Measurements from ENCODE around the gene NEFH. TPM values are rescaled to one million over a fixed set of nuclear protein-coding genes. Genes with fewer than 3 reads are reported as not detected.

NEFH gene
- total RNA-seq, 4 donors from 2014 or later, result 0.32 to 0.55 (median 0.37) TPM; not detected in 1

DNA sequence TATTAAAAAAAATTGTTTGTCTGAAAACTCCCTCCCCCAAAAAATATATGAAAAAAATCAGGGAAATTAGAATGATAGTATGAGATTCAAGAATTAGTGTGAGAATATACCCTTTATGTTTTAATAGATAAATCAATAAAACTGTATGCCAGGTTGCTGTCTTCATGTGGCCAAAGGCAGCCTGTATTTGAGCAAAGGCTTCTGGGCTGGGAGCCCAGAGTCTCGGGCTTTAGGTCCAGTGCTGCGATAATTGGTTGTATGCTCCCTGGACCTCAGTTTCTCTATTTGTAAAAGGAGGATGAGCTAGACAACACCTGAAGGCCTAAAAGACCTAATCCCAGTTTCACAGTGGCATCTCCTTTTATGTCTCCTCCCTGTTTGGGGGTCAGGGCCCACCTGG lies 43.7 kb downstream of the NEFH start:
- no peaks in the 10 kb centered on the region for H3K9me3 ChIP-seq
- H3K36me3 ChIP-seq, result peaks cover 0 to 71% (median 31%) of the 10 kb centered on the region in 4 donors
- no peak for DNase-seq
- H3K27ac ChIP-seq, result no peak overlapping the region
- in situ Hi-C loops (cut with MboI; ENCODE audit: low pct_ligation_motif_present in 1 of 4, low pct_unique_long_range_greater_than_20kb in 1 of 4, low sequenced_read_pairs in 3 of 4) (loop anchor here in 1 of 4 donors (10.0 kb wide), 1 partner anchor 129 kb away; no protein-coding TSS in a partner anchor), intact Hi-C loops (cut with DNase I; ENCODE audit: low total_unique reads) (loop anchor here (10.0 kb wide), 1 partner anchor 129 kb away; no protein-coding TSS in a partner anchor)
- H3K27me3 ChIP-seq, result no peaks in the 10 kb centered on the region
- TF ChIP-seq POLR2AphosphoS5 (IDR thresholded peaks at IDR 0.05) (no peak), POLR2A (IDR thresholded peaks at IDR 0.05) (no peak), EP300 (IDR thresholded peaks at IDR 0.05; ENCODE audit: low read depth) (no peak)
- TF ChIP-seq, protein P1, sequence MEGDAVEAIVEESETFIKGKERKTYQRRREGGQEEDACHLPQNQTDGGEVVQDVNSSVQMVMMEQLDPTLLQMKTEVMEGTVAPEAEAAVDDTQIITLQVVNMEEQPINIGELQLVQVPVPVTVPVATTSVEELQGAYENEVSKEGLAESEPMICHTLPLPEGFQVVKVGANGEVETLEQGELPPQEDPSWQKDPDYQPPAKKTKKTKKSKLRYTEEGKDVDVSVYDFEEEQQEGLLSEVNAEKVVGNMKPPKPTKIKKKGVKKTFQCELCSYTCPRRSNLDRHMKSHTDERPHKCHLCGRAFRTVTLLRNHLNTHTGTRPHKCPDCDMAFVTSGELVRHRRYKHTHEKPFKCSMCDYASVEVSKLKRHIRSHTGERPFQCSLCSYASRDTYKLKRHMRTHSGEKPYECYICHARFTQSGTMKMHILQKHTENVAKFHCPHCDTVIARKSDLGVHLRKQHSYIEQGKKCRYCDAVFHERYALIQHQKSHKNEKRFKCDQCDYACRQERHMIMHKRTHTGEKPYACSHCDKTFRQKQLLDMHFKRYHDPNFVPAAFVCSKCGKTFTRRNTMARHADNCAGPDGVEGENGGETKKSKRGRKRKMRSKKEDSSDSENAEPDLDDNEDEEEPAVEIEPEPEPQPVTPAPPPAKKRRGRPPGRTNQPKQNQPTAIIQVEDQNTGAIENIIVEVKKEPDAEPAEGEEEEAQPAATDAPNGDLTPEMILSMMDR (IDR thresholded peaks at IDR 0.05), result no peak
- no peaks in the 10 kb centered on the region for H3K4me1 ChIP-seq
- WGBS, 2 donors (ENCODE audit: low coverage in 1 of 2), result 89% methylated on average over 2 of the region's 2 CpGs; no CpG with 5 or more reads in 1 of the 2 donors
- no peak overlapping the region for H3K4me3 ChIP-seq

DNA sequence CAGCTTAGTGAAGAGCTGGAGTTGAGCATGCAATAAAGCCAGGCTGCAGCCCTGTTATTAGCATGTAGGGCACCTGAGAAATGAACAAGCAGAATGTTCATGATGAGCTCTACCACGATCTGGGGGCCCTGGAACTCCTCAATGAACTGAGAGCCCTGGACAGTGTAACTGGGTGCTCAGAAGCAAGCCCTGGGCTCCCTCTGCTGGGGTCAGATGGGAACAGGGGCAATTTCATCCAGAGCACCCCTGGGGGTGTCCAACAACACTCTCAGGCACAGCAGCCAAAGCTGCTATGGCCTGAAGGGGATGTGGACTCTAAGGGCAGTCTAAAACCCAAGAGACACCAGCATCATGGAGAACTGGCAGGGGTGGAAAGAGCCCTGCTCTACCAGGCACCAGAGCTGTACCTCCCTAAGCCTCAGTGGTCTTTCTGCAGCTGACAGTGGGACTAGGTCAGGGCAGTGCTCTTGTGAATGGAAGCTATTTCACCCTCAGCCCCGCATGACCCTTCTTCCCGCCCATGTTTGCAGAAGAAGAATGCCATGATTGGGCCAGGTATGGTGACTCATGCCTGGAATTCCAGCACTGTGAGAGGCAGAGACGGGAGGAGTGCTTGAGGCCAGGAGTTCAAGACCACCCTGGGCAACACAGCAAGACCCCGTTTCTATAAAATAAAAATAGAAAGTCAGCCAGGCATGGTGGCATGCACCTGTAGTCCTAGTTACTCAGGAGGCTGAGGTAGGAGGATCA lies 44.6 kb downstream of the NEFH start:
- no peak overlapping the region for H3K4me3 ChIP-seq
- intact Hi-C loops (cut with DNase I; ENCODE audit: low total_unique reads), result loop anchor here (10.0 kb wide), 1 partner anchor 130 kb away; no protein-coding TSS in a partner anchor
- H3K27ac ChIP-seq, result no peak overlapping the region
- TF ChIP-seq, protein P1 (IDR thresholded peaks at IDR 0.05), result peak; percentile 29 to 52 (median 48)
- TF ChIP-seq POLR2A (IDR thresholded peaks at IDR 0.05), result no peak
- peak; percentile 22 for DNase-seq
- H3K36me3 ChIP-seq, result peaks cover 0 to 70% (median 25%) of the 10 kb centered on the region in 4 donors
- in situ Hi-C loops (cut with MboI; ENCODE audit: low pct_ligation_motif_present in 1 of 4, low pct_unique_long_range_greater_than_20kb in 1 of 4, low sequenced_read_pairs in 3 of 4), result loop anchor here in 1 of 4 donors (10.0 kb wide), 1 partner anchor 130 kb away; no protein-coding TSS in a partner anchor
- no peaks in the 10 kb centered on the region for H3K9me3 ChIP-seq
- H3K27me3 ChIP-seq, result no peaks in the 10 kb centered on the region
- no peaks in the 10 kb centered on the region for H3K4me1 ChIP-seq
- WGBS, 2 donors (ENCODE audit: low coverage in 1 of 2), result 17 to 62% methylated on average over 1 to 5 of the region's 5 CpGs

DNA sequence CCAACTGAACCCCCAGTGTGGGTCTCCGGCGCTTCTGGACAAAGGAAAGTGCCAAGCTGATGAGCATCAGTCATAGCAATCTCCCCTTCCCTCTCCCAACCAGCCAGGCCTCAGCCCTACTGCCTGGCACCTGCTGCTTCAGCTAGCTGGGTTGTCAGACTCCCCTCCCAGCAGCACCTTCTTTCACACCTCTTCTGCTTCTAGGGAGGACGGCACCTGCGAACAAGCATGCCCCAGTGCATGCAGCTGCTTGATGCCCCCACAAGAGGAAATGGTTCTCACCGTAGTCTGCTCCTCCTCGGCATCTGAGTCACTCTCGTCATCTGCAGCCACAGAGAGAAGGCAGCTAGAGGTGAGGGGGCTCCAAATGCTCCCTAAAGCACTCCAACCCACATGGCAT lies 48.1 kb downstream of the NEFH start:
- Histone ChIP-seq H3K9me3 (no peaks in the 10 kb centered on the region), H3K27me3 (no peaks in the 10 kb centered on the region), H3K4me3 (no peak overlapping the region), H3K4me1 (no peaks in the 10 kb centered on the region), H3K27ac (no peak overlapping the region), H3K36me3 (peaks cover 0 to 81% (median 28%) of the 10 kb centered on the region in 4 donors)
- WGBS, 2 donors (ENCODE audit: low coverage in 1 of 2), result 94% methylated on average over 7 of the region's 7 CpGs; no CpG with 5 or more reads in 1 of the 2 donors
- no peak for DNase-seq
- intact Hi-C loops (cut with DNase I; ENCODE audit: low total_unique reads) (loop anchor here (10.0 kb wide), 1 partner anchor 133 kb away; no protein-coding TSS in a partner anchor), in situ Hi-C loops (cut with MboI; ENCODE audit: low pct_ligation_motif_present in 1 of 4, low pct_unique_long_range_greater_than_20kb in 1 of 4, low sequenced_read_pairs in 3 of 4) (loop anchor here in 1 of 4 donors (10.0 kb wide), 1 partner anchor 133 kb away; no protein-coding TSS in a partner anchor)
- TF ChIP-seq, protein P1 (IDR thresholded peaks at IDR 0.05), result no peak
- TF ChIP-seq POLR2AphosphoS5 (IDR thresholded peaks at IDR 0.05), result no peak
- TF ChIP-seq EP300 (IDR thresholded peaks at IDR 0.05; ENCODE audit: low read depth), result no peak
- no peak for TF ChIP-seq POLR2A (IDR thresholded peaks at IDR 0.05)

DNA sequence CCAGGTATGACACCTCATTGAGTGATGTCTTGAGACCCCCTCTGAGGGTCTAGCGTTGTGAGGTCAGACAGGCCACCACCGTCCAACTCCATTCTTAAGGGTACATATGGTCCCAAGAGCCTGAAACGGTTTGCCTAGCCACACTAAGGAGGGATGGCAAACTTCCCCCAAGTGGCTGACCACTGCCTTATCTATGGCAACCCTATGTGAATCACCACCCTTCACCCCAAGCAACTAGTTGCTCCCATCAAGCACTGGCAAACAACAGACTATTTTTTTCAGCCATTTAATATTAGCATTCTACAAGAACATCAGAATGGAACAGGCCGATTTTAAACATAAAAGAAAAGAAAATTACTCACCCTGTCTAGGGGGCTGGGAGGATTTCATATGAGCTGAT lies 50.7 kb downstream of the NEFH start:
- H3K27ac ChIP-seq, result no peak overlapping the region
- H3K4me3 ChIP-seq, result no peak overlapping the region
- intact Hi-C loops (cut with DNase I; ENCODE audit: low total_unique reads) (no loop called here), in situ Hi-C loops (cut with MboI; ENCODE audit: low pct_ligation_motif_present in 1 of 4, low pct_unique_long_range_greater_than_20kb in 1 of 4, low sequenced_read_pairs in 3 of 4) (no loop called here)
- H3K9me3 ChIP-seq, result no peaks in the 10 kb centered on the region
- 78 to 93% methylated on average over 1 to 4 of the region's 4 CpGs for WGBS, 2 donors (ENCODE audit: low coverage in 1 of 2)
- H3K36me3 ChIP-seq, result peaks cover 0 to 85% (median 31%) of the 10 kb centered on the region in 4 donors
- no peaks in the 10 kb centered on the region for H3K4me1 ChIP-seq
- TF ChIP-seq POLR2A (IDR thresholded peaks at IDR 0.05) (no peak), POLR2AphosphoS5 (IDR thresholded peaks at IDR 0.05) (no peak), EP300 (IDR thresholded peaks at IDR 0.05; ENCODE audit: low read depth) (no peak)
- TF ChIP-seq, protein P1 (IDR thresholded peaks at IDR 0.05), result no peak
- H3K27me3 ChIP-seq, result no peaks in the 10 kb centered on the region
- DNase-seq, result no peak

Measured in transverse colon (tissue), 4 donors.